Measurements from ENCODE around the gene PUS7.
"Not testable (repeated sequence)": the region's sequence is repeated elsewhere in the genome, so short reads cannot be mapped to it uniquely, and the experiment has no call there.

Gene PUS7

DNA sequence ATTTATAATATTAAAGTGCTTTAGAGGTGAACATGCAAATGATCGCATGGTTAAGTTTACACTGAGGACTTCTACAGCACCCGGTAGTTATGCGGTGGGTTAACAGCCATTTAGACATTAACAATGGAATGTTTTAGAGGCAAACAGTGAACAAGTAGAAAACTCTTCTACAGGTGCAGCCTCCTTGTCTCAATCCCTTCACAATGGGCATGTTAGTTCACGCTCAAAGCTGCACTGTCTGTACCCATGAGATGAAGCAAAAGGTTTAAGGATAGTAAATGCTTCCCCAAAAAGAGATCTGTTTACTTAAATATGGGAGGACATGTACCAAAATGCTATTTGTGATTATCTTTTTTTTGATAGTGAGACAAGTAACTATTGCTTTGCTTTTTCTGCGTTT, 25.1 kb downstream of the PUS7 start:
- no peak for DNase-seq (ENCODE audit: low read depth)

DNA sequence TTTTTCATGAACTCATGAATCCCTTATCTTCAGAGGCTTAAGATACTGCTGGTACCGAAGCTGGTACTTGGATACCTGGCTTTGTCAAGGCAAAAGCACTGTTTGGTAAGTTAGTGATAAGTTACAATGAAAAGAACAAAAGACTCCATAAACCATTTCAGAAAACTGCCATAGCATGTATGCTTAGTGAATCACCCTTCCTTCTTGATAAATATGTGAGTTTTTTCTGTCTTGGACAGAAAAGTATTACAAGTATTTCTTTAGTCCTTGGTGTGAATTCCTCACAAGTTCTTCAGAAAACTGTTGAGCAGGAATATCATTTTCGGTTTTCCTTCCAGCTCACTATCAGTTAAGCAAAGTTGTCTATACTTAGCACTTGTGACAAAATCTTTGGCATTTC, 25.6 kb downstream of the PUS7 start:
- DNase-seq (ENCODE audit: low read depth): no peak

DNA sequence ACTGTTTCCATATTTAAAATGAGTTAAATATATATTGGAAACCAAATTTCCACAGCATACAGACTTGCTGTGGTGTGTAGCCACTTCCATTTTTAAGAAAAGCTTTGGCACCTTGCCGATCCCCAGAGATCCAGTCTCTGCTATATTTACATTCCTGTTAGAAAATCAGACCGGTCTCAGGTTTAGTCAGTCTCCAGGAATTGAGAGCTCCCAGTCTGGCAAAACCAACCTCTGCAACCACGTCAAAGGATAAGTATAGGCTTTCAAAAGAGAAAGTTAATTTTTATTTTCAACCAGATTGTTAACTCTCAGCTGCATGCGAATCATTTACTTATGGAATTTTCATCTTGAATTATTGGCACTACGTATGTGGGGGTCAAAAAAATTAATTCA, 28.2 kb downstream of the PUS7 start:
- no peak for DNase-seq (ENCODE audit: low read depth)

DNA sequence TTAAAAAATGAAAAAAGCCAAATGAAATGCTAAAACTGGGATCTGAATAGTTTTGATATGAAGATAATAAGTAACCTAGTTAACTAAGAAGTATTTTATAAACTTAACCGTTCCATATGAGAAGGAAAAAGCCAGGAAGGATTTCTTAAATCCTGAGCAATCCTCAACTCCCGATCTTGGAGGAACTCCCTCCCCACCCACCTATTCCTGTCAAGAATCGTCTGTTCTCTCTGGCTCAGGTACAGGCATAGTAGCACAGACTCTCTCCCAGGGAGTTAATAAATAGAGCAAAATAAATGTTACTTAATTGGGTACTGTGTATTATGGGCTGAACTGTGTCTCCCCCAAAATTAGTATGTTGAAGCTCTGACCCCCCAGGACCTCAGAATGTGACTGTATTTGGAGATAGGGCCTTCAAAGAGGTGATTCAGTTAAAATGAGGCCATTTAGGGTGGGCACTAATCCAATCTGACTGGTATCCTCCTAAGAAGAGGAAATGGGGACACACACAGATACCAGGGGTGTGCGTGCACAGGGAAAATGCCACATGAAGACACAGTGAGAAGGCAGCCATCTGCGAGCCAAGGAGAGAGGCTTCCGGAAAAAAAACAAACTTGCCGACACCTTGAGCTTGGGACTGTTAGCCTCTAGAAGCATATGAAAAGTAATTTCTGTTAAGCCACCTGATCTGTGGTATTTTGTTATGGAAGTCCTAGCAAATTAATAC, 28.7 kb downstream of the PUS7 start:
- DNase-seq (ENCODE audit: low read depth): no peak

DNA sequence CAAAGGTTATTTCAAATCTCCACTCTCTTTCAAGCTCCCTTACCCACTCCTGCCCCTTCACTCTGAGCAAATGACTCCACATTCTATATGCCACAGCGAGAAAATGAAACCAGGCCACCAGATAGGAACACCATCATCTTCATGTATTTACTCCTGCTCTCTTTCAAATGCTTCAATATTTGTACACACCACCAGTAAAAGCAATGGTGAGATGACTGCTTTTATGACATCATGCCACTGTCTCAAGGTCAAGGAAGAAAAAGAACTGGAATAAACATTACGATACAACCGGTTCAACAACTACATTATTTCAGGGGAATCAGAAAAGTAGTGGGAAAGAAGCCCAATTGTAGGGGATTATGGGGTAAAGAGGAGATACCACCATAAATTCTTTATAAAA, 32.7 kb downstream of the PUS7 start:
- no peak for DNase-seq (ENCODE audit: low read depth)

DNA sequence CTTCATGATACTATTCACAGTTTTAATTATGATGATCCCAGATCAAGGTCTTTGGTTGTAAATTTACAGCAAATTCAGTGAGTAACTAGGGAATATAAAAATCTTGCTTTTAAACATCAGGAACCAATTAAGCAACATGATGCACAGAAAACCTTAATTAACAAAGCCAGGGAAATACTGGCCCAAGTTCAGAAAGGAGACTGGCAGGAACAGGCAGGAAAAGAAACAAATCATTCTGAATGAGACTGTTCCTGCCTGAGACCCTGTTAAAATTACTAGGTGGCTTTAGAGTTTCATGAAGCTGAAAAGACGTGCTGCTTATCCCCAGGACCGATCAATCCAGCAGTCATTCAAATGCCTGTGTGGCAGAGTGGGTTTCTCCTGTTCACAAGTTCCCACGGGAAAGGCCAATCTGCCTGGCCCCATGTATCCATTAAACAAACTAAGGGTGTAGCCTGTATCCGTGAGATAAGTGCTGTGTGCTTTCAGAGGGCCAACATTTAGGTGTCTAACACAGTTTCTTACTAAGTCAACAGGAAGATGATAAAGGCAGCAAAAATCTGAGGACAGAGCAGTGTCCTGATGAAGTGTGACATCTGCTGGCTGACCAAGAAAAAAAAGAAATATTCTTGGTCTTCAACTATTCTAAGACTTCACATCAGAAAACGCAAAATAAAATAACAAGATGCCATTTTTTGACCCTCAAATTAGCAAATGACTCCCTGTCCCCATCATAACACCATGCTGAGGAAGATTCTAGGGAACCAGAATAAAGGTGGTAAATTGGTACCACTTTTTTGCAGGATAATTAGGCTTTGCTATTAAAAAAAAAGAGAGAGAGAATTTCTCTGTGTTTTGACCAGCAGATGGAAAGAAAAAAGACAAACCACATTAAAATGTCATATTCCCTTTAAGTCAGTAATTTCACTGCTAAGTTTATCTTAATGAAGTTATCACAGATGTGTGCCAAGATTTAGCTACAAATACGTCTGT, 34.2 kb downstream of the PUS7 start:
- no peak for DNase-seq (ENCODE audit: low read depth)

DNA sequence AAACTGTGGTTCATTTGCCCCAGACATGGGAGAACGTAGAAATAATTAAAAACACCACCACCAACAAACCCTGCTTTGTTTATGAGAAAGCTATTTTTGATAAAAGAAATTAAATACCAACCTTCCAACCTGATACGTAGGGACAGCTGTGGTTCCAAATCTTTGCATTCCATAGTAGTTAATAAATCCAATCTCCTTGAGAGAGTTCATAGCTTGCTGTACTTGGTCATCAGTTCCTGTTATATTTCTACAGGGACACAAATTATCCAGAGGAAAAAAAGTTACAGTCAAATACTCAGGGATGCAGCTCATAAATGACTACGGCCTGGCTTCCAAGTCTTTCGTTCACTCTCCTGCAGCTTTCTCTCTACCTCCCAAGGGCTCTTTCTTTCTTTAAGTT, 41.1 kb downstream of the PUS7 start:
- no peak for DNase-seq (ENCODE audit: low read depth)

DNA sequence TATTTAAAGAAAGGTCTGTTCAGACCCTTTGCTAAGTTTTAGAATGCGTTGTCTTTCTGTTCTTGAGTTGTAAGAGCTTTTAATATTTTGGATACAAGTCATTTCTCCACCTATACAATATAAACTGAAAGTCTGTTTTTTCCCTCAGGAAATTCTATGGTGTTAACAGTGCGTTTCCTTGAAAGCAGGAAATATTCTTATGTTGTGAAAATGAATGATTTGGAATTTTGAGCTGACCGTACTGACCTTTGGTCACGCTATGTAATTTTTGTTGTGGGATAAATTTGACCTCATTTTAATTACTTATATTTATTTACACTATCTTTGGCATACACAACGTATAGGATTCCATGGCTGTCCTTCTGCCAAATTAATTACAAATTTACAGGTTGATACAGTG, 43.5 kb downstream of the PUS7 start:
- no peak for DNase-seq (ENCODE audit: low read depth)

DNA sequence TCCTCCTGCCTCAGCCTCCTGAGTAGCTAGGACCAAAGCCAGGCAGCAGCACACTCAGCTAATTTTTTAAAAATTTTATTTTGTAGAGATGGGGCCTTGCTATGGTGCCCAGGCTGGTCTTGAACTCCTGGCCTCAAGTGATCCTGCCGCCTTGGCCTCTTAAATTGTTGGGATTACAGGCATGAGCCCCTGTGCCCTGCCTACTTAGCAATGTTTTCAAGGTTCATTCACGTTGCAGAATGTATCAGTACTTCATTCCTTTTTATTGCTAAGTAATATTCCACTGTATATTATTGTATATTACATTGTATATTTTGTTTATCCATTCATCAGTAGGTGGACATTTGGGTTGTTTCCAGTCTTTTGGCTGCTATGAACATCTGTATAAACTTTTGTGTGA, 44.2 kb downstream of the PUS7 start:
- no peak for DNase-seq (ENCODE audit: low read depth)

DNA sequence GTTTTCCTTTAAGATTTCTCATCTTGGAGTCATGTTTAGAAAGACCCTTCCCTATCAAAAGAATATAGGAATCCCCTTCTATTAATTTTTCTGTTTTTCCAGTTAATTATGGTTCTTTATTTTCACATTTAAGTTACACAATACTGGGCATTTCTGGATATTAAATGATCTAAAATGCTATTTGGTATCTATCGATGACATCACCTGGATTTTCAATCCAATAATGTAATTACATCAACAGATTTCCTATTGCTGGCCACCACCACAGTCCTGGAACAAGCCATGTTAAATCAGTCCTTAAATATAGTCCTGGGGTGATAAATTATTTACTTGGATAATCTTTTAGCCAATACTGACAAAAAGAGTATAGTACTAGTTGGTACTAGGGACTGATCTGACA, 48.0 kb downstream of the PUS7 start:
- no peak for DNase-seq (ENCODE audit: low read depth)

DNA sequence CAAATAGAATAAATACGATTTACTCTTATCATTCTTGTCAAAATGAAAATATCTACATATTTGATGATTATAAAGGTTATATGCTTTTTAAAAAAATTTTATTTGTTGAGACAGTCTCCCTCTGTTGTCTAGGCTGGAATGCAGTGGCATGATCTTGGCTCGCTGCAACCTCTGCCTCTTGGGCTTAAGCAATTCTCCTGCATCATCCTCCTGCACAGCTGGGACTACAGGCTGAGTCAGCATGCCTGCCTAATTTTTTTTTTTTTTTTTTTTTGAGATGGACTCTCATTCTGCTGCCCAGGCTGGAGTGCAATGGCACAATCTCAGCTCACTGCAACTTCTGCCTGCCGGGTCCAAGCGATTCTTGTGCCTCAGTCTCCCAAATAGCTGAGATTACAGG, 48.9 kb downstream of the PUS7 start:
- DNase-seq (ENCODE audit: low read depth): no peak

DNA sequence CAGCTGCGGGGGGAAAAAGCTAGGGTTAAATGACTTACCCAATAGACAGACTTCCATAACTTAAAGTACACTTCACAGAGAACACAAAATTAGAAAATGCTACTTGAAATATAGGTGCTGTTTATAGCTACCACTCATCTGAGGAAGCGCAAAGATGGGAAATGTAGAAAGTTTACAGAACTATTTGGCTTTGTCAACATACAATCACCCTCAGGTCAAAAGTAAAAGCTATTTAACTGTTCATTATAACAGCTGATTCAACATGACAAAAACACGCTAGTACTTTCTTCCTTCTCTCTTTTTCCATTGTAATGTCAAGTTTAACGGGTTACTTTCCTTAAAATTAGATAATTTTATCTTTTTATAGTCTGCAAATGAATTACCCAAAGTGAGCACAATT, 51.2 kb downstream of the PUS7 start:
- no peak for DNase-seq (ENCODE audit: low read depth)

DNA sequence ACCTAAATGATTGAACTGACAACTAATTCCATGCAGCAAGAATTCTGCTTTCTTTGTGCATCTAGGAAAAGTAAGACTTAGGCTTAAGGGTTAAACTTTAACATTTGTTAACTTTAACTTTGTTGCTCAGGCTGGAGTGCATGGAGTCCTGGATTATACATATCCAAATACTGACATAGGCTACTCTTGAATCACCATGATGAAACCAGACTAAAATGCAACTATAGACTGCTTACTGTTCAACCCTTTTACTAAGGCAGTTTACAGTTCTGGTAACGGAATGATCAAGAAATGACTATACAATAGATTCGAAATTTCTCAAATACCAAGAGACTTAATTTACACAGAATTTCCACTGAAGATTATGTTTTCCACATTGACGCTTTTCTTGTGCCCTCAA, 52.0 kb downstream of the PUS7 start:
- no peak for DNase-seq (ENCODE audit: low read depth)

DNA sequence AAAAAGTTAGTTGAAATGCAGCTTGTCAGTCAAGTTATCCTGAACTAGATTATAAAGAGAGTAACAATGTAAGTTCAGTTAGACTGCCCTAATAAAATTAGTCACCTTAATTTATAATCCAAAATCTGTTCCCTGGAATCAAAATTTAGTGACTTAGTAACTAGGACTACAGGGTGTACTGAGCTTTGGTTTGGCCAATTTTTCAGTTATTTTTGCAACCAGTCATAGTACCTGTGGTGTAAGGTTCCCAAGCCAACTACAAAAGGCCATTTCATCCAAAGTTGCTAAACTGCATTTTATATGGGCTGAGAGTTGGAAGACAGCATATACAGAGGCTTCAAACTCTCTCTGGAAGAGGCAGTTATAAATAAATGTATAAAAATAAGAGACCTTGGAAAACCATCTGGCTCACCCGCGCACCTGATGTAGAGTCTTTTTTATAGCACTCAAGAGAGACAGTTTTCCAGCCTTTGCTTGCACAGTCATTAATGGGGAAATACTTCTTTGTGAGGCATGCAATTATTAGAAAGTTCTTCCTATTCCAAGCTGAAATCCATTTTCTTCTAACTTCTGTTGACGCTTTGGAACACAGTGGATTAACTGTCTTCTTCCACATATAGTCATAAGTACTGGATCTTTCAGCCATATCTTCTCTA, 59.2 kb downstream of the PUS7 start:
- DNase-seq (ENCODE audit: low read depth): no peak

DNA sequence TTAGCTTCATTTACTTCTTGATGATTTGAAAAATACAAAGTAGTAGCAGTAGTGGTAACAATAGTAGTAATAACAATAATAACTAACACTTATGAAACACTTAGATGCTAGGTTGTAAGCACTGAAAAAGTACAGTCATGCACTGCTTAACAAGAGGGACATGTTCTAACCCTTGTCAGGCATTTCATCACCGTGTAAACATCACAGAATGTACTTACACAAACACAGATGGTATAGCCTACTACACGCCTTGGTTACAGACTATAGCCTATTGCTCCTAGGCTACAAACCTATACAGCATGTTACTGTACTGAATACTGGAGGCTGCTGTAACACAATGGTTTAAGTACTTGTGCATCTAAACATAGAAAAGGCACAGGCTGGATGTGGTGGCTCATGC, 60.6 kb downstream of the PUS7 start:
- DNase-seq (ENCODE audit: low read depth): no peak

DNA sequence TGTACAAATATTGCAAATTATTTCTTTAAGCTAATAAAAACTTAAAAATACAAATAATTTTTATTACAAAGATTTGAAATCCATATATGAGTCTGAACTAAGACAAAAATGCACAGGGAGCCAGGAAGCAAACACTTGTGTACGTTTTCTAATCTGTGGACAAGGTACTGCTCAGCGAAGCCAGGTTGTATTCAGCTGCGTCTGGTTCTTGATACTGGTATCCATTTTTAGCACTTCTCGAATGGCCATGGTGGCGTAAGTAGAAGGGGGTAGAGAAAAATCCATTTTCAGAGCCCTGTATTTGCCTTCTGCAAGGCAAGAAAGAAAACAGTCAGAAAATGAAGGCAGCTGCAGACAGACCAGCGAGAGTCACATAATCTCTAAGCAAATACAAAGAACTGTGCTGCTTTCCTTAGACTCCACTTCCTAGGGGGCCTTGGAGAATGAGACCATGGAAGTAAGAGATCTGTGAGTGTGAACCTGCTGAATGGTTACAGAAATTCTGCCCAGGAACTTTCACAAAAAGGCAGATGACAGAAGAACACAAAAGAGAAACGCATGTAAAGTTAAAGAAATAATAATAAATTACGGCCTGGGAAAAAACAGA, 64.3 kb downstream of the PUS7 start:
- no peak for DNase-seq (ENCODE audit: low read depth)

DNA sequence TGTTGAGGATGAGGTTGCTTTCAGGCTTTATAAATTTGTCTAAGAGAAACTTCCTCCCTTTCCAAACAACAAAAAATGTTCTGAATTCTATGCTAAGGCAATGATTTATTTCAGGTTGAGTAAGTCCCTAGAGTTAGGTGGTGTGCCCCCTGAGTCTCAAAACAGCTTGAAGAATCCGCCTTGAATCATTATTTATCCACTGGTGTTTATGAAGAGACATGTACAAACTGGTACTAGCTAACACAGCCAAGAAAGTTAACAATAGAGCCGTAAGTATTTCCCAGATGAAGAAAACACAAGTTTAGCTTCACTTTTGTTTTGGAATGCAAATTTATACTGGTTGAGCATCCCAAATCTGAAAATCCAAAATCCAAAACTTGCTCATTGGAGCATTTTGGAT, 67.2 kb downstream of the PUS7 start:
- DNase-seq (ENCODE audit: low read depth): no peak

DNA sequence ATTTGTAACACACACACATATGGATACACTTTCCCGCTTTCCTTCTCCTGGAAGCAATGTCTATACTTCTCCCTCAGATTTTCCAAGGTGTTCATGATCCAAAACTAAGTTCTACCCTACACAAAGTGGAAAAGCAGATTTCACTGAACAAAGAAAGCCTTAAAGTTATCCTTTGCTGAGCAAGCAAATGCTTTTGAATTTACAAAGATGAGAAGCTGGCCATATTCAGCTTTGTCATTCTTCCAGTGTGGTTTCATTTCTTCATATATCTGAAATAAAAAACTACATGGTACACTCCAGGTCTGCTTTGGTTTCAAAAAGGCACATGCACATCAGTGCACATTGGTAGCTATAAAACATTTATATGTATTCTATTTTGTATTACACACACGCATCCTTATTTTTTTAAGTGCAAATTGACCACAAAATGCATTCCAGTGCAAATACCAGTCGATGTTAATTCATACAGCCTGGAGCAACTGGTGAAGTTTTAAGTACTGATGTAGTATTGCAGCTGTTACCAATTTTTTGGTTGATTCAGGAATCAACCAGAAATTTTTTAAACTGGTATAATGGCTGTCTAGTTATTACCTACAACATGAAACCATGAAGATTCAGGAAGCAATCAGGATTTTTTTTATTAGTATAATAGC, 67.8 kb downstream of the PUS7 start:
- no peak for DNase-seq (ENCODE audit: low read depth)

DNA sequence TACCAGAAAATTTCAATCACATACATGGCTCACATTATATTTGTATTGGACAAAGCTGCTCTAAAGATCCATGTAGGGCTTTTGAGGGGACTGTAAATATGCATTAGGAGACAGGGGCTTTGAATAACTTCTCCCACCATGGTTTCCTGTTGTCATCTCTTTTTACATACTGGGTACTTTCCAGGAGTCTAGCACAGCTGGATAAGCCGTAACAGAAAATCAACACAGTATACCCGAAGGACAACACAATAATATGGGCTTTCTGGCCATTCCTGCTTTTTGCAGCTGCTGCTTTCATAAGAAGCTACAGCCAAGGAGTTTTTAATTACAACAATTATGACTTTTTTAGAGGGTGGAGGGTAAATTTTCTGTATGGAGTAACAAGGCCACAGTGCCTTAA, 70.0 kb downstream of the PUS7 start:
- DNase-seq (ENCODE audit: low read depth): no peak

DNA sequence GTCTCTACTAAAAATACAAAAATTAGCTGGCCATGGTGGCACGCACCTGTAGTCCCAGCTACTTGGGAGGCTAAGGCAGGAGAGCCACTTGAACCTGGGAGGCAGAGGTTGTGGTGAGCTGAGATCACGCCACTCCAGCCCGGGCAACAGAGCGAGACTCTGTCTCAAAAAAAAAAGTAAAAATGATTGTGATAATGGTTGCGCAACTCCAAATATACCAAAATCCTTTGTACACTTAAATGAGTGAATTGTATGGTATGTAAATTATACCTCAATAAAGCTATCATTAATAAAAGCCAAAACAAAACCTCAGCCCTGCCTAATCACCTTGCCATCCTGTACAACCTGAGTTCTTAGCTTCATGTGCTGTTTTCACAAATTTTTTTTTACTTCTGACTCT, 71.2 kb downstream of the PUS7 start:
- DNase-seq (ENCODE audit: low read depth): not testable (repeated sequence)

DNA sequence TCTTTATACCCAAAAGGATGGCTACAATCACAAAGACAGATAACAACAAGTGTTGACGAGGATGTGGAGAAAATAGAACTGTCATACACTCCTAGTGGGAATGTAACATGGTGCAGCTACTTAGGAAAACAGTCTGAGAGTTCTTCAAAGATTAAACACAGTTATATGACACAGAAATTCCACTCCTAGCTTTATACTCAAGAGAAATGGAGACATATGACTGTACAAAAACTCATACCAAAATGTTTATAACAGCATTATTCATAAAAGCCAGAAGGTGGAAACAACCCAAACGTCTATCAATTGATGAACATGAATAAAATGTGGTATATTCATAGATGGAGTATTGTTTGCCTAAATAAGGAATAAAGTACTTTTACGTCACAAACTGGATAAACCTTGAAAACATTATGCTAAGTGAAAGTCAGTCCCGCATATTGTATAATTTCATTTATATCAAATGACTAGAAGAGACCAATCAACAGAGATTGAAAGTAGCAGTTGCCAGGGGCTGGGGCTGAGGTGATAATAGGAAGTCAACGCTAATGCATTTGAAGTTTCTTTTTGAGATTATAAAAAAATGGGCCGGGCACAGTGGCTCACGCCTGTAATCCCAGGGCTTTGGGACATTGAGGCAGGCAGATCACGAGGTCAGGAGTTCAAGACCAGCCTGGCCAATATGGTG, 71.8 kb downstream of the PUS7 start:
- no peak for DNase-seq (ENCODE audit: low read depth)

Data from activated T-cell treated with anti-CD3 and anti-CD28 coated beads for 1 hour (primary cell).